Ectodermal cell (in vitro differentiated cells): ENCODE results near the gene LETMD1.

Source experiments
- H3K27ac ChIP-seq: 2 replicates; pipeline ENCODE4 v1.7.0; 2013; ENCODE audit warnings: mild to moderate bottlenecking, low read depth, low read length; ENCODE audit not compliant: insufficient read depth, poor library complexity, severe bottlenecking
- H3K27me3 ChIP-seq: 2 replicates; pipeline ENCODE4 v1.7.0; 2013; ENCODE audit warnings: mild to moderate bottlenecking, low read length; ENCODE audit not compliant: insufficient read depth, control insufficient read depth, poor library complexity, severe bottlenecking
- H3K36me3 ChIP-seq: one replicate; pipeline ENCODE4 v1.7.0; 2013; ENCODE audit warnings: low read length; ENCODE audit not compliant: control insufficient read depth, insufficient read depth
- H3K4me1 ChIP-seq: one replicate; pipeline ENCODE4 v1.7.0; 2013; ENCODE audit warnings: low read length; ENCODE audit not compliant: control insufficient read depth, insufficient read depth
- H3K4me3 ChIP-seq: 2 replicates; pipeline ENCODE4 v1.7.0; 2013; ENCODE audit warnings: low read depth, low read length, control low read depth; ENCODE audit not compliant: insufficient read depth
- H3K9me3 ChIP-seq: 2 replicates; pipeline ENCODE4 v1.7.0; 2013; ENCODE audit warnings: mild to moderate bottlenecking, low read length, moderate library complexity; ENCODE audit not compliant: control insufficient read depth
- WGBS, 2 experiments: methylation state at CpG; one replicate each; pipeline ENCODE4 v1.1.7; 2013; ENCODE audit warnings: missing lambda C conversion rate in 2 of 2; 5-methylcytosine and 5-hydroxymethylcytosine counted together

The LETMD1 gene

DNA sequence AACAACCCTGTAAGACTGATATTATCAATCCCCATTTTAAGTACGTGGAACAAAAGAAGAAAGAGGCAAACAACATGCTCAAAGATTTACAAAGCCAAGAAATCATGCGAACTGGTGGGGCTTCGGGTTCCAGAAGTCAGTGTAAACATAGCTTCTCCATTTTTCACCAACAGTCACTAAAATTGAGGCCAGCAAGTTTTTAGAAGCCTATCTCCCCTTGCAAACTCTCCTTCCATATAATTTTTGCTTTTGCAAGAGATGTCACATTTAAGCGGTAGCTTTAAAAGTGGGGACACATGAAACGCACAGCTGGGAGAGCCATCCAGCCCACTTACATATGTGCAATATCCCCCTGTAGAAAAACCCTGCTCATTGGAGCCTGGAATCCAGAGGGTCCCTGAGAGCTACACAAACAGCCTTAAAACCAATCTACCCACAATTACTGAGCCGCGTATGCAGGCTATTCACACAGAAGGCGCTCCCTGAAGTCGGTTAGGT lies 22.7 kb upstream of the LETMD1 start:
- Histone ChIP-seq H3K27ac (peak overlapping the region; percentile 94), H3K4me1 (peaks cover 17% of the 10 kb centered on the region), H3K9me3 (no peaks in the 10 kb centered on the region), H3K27me3 (no peaks in the 10 kb centered on the region), H3K4me3 (peak overlapping the region; percentile 48), H3K36me3 (no peaks in the 10 kb centered on the region)
- 1 to 3% methylated on average over 9 of the region's 9 CpGs for WGBS, 2 experiments

- WGBS, 2 experiments, result 0% methylated on average over 74 of the region's 74 CpGs
Measured at GRCh38 chr12:51025836-51026638, 22.1 kb upstream of the LETMD1 start, which contains the start of gene SLC11A2. SLC11A2 (minus strand) TSS chr12:51026384; CDS start chr12:51010728, 15,656 bp downstream.

GRCh38 chr12:51027342-51027835 lies 20.7 kb upstream of the LETMD1 start:
- Histone ChIP-seq H3K27ac (no peak overlapping the region), H3K4me1 (peaks cover 12% of the 10 kb centered on the region), H3K27me3 (no peaks in the 10 kb centered on the region), H3K36me3 (no peaks in the 10 kb centered on the region), H3K4me3 (no peak overlapping the region), H3K9me3 (no peaks in the 10 kb centered on the region)
- 94 to 96% methylated on average over 15 of the region's 15 CpGs for WGBS, 2 experiments

More at GRCh38 chr12:51025836-51026638, 22.1 kb upstream of the LETMD1 start, which contains the start of gene SLC11A2:
- peak within 1 kb of the TSS; percentile 48 for H3K4me3 ChIP-seq
- H3K27ac ChIP-seq, result peak within 1 kb of the TSS; percentile 94
- no peaks in the 10 kb centered on the region for H3K36me3 ChIP-seq
- no peaks in the 10 kb centered on the region for H3K27me3 ChIP-seq
- no peaks in the 10 kb centered on the region for H3K9me3 ChIP-seq
- peaks cover 17% of the 10 kb centered on the region for H3K4me1 ChIP-seq

DNA sequence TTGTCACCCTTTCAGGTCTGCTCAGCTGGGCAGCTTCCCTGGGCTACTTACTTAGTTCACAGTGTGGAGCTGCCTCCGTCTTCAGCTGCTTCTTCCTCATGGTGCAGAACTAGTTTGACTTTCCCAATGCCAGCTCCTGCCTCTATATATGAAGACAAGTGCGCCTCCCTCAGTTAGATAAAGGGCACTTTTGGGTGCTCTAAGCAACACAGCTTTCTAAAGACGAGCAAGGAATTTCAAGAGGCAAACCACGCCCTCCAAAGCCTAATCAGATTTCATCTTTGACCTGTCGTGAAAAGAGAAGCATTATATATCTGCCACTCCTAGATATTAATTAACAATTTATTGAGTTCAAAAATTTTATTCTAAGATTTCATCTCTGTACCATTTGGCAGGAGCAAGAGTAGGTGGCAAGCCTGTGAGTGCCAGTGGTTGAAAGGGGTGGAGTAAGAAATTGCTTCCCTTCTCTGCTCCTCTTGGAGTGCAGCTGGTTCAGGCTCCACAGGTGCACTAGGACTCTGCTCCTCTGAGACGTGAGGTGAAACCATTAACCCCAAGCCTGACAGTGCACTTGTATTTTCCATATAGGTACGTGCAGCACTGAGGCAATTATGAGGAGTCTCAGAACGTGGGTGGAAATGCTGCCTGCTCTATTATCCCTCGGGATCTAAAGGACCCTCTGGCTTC lies 19.9 kb upstream of the LETMD1 start:
- H3K4me3 ChIP-seq, result no peak overlapping the region
- peaks cover 12% of the 10 kb centered on the region for H3K4me1 ChIP-seq
- no peaks in the 10 kb centered on the region for H3K27me3 ChIP-seq
- no peaks in the 10 kb centered on the region for H3K36me3 ChIP-seq
- no peak overlapping the region for H3K27ac ChIP-seq
- H3K9me3 ChIP-seq, result no peaks in the 10 kb centered on the region
- 42 to 44% methylated on average over 8 to 9 of the region's 9 CpGs for WGBS, 2 experiments

- Histone ChIP-seq H3K9me3 (no peaks in the 10 kb centered on the region), H3K4me3 (no peak overlapping the region), H3K4me1 (peaks cover 12% of the 10 kb centered on the region), H3K36me3 (no peaks in the 10 kb centered on the region), H3K27ac (no peak overlapping the region), H3K27me3 (no peaks in the 10 kb centered on the region)
- 79 to 82% methylated on average over 5 of the region's 5 CpGs for WGBS, 2 experiments
Measured at GRCh38 chr12:51028813-51029150, 19.3 kb upstream of the LETMD1 start.

DNA sequence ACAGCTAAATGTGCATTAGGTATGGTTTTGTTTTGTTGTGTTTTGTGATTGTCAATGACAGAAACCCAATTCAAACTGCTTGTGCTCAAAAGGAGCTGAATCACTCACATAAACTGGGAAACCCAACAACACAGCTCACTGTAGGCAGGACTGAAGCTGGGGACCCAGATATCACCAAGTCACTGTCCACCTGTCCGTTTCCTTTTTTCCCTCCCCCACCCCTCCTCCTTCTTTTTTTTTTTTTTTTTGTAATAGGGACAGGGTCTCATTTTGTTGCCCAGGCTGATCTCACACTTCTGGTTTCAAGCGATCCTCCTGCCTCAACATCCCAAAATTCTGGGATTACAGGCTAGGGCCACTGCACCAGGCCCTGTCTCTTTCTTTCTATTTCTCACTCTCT lies 15.1 kb upstream of the LETMD1 start:
- Histone ChIP-seq H3K4me3 (no peak overlapping the region), H3K27me3 (no peaks in the 10 kb centered on the region), H3K4me1 (peaks cover 7% of the 10 kb centered on the region), H3K9me3 (no peaks in the 10 kb centered on the region), H3K27ac (no peak overlapping the region), H3K36me3 (no peaks in the 10 kb centered on the region)
- WGBS, 2 experiments, result 87 to 91% methylated on average over 2 of the region's 2 CpGs

DNA sequence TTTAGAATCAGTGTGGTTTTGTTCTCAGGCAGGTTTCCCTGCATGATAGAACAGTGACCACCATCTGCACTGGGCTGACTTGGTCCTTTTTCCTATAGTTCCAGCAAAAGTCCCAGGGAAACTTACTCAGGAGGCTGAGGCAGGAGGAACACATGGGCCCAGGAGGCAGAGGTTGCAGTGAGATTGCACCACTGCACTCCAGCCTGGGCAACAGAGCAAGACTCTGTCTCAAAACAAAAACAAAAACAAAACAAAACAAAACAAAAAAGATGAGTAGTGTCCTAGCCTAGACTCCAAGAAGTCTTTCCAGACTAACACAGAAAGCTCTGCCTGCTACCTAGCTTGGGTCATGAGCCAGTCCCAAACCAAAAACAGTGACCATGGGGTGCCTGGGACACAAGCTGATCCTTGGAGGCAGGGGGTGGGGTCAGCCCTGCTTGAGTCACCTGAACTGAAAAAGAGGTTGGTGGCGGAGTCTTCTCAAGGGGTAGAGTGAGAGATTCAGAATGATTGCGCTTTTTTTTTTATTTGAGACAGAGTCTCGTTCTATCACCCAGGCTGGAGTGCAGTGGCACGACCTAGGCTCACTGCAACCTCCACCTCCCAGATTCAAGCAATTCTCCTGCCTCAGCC lies 14.6 kb upstream of the LETMD1 start:
- peaks cover 3% of the 10 kb centered on the region for H3K4me1 ChIP-seq
- H3K9me3 ChIP-seq, result no peaks in the 10 kb centered on the region
- H3K36me3 ChIP-seq, result no peaks in the 10 kb centered on the region
- 93 to 96% methylated on average over 4 of the region's 4 CpGs for WGBS, 2 experiments
- no peak overlapping the region for H3K4me3 ChIP-seq
- H3K27ac ChIP-seq, result no peak overlapping the region
- H3K27me3 ChIP-seq, result no peaks in the 10 kb centered on the region

DNA sequence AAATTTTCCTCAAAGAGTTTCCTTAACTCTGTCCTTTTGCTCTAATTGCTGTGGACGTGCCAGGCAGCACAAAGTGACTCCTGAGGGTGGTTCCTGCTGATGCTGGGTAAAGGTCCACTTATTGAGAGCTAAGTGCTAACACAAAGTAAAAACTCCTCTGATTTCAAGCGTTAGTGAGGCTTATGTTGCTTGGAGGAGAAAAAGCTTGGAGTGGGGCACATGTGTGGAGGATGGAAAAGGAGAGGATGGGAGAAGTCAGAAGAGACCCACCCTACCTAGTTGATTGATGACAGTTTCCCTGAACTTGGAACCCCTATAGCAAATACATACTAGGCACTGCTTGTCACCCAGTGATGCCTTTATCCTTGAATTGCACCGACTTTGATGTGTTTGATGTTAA lies 11.8 kb upstream of the LETMD1 start:
- H3K4me3 ChIP-seq, result no peak overlapping the region
- 65 to 89% methylated on average over 2 of the region's 3 CpGs for WGBS, 2 experiments
- H3K27me3 ChIP-seq, result no peaks in the 10 kb centered on the region
- no peak overlapping the region for H3K27ac ChIP-seq
- no peaks in the 10 kb centered on the region for H3K36me3 ChIP-seq
- H3K9me3 ChIP-seq, result no peaks in the 10 kb centered on the region
- H3K4me1 ChIP-seq, result no peaks in the 10 kb centered on the region

DNA sequence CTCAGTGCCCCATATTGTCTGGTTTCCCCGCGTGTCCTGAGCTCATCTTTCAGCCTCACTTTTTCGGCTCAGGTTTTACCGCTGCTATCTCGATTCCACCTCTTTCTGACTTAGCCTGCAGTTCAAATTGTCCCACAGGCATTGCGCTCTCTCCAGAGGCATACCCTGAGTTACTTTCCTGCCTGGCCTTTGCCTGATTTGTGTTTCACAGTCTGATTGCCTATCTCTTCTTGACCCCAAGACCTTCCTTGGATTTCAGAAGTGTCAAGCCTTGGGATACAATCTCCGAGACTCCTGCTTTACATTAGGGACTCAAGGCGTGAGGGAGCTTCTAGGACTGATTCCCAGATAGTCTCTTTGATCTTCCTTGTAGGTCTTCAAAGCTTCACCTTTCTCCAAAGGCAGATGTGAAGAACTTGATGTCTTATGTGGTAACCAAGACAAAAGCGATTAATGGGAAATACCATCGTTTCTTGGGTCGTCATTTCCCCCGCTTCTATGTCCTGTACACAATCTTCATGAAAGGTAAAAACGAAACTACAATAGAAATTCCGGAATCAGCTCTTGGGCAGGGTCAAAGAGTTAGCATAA lies 629 bp downstream of the LETMD1 start:
- peak overlapping the region; percentile 72 for H3K4me3 ChIP-seq
- no peaks in the 10 kb centered on the region for H3K9me3 ChIP-seq
- H3K27ac ChIP-seq, result no peak overlapping the region
- H3K36me3 ChIP-seq, result peaks cover 6% of the 10 kb centered on the region
- 52 to 58% methylated on average over 14 of the region's 14 CpGs for WGBS, 2 experiments
- H3K27me3 ChIP-seq, result no peaks in the 10 kb centered on the region
- H3K4me1 ChIP-seq, result peaks cover 8% of the 10 kb centered on the region
